HepG2 (cell line): ENCODE data around the gene VARS2. TPM values are rescaled to one million over a fixed set of nuclear protein-coding genes. Genes with fewer than 3 reads are reported as not detected.

Experiments used
- AHDC1 ChIP-seq: sonication (generic); formaldehyde crosslinking; IDR thresholded peaks from 2 replicates; pipeline ENCODE4 v1.5.1; 2020; ENCODE audit warnings: mild to moderate bottlenecking, missing genetic modification reagents, borderline replicate concordance
- ARNT ChIP-seq: fragments of 450-650 bp; IDR thresholded peaks from 2 replicates; pipeline ENCODE4 v1.6.1; 2017
- HOXD1 ChIP-seq: sonication (generic); formaldehyde crosslinking; IDR thresholded peaks from 2 replicates; pipeline ENCODE4 v1.5.0; 2020; ENCODE audit warnings: missing genetic modification reagents
- MIER2 ChIP-seq: IDR thresholded peaks from 2 replicates; pipeline ENCODE4 v1.6.1; 2016; ENCODE audit warnings: missing biosample characterization, missing genetic modification reagents
- MLXIP ChIP-seq: sonication (generic); formaldehyde crosslinking; IDR thresholded peaks from 2 replicates; pipeline ENCODE4 v1.9.0; 2021; ENCODE audit warnings: missing genetic modification reagents, borderline replicate concordance
- NFAT5 ChIP-seq: sonication (generic); formaldehyde crosslinking; IDR thresholded peaks from 2 replicates; pipeline ENCODE4 v1.4.0; 2020; ENCODE audit warnings: missing genetic modification reagents
- NPAS2 ChIP-seq: sonication (generic); formaldehyde crosslinking; IDR thresholded peaks from 2 replicates; pipeline ENCODE4 v1.8.0; 2022; ENCODE audit warnings: mild to moderate bottlenecking, missing genetic modification reagents, borderline replicate concordance
- RFXANK ChIP-seq: IDR thresholded peaks from 2 replicates; pipeline ENCODE4 v1.6.1; 2016
- SMAD9 ChIP-seq: sonication (generic); formaldehyde crosslinking; IDR thresholded peaks from 2 replicates; pipeline ENCODE4 v1.5.1; 2020; ENCODE audit warnings: mild to moderate bottlenecking, missing genetic modification reagents
- ZBTB42 ChIP-seq: sonication (generic); formaldehyde crosslinking; IDR thresholded peaks from 2 replicates; pipeline ENCODE4 v1.5.0; 2020; ENCODE audit warnings: mild to moderate bottlenecking, missing genetic modification reagents
- ZNF234 ChIP-seq: sonication (generic); formaldehyde crosslinking; conservative IDR thresholded peaks from 2 replicates; pipeline ENCODE4 v1.5.1; 2020; ENCODE audit warnings: mild to moderate bottlenecking, missing genetic modification reagents
- ZNF235 ChIP-seq: sonication (generic); formaldehyde crosslinking; IDR thresholded peaks from 2 replicates; pipeline ENCODE4 v1.8.1; 2023; ENCODE audit warnings: mild to moderate bottlenecking, missing genetic modification reagents, borderline replicate concordance
- ZNF747 ChIP-seq: sonication (generic); formaldehyde crosslinking; IDR thresholded peaks from 2 replicates; pipeline ENCODE4 v1.8.1; 2023; ENCODE audit warnings: missing genetic modification reagents, mild to moderate bottlenecking, borderline replicate concordance
- ZNF768 ChIP-seq: sonication (generic); formaldehyde crosslinking; IDR thresholded peaks from 2 replicates; pipeline ENCODE4 v1.4.0; 2020; ENCODE audit warnings: missing genetic modification reagents
- ZNF879 ChIP-seq: sonication (generic); formaldehyde crosslinking; IDR thresholded peaks from 2 replicates; pipeline ENCODE4 v1.8.1; 2023; ENCODE audit warnings: missing genetic modification reagents
- polyA plus RNA-seq, 8 experiments: library from polyadenylated mRNA; depleted of rRNA in 3 of 8; stranded (reverse) in 7 of 8; unstranded in 1 of 8; fragments of >200 nt; fragmentation: Illumina TruSeq in 4 of 8; extraction: Trizol in 4 of 8; gene quantifications; 2 replicates each; pipeline versions ENCODE4 v1.2.1 to v1.2.3, GENCODE V29; 2011 to 2016; ENCODE audit warnings: low read depth in 4 of 8, missing spikeins in 1 of 8, mixed read lengths in 1 of 8; ENCODE audit not compliant: insufficient read depth in 1 of 8
- total RNA-seq, 5 experiments: library from RNA; depleted of rRNA; stranded (reverse); fragments of >200 nt; fragmentation: Illumina TruSeq; extraction: Trizol; gene quantifications; 2 replicates each; pipeline ENCODE4 v1.2.3, GENCODE V29; 2016; ENCODE audit warnings: low read depth in 1 of 5

VARS2 gene
- total and polyA plus RNA-seq, 2 of the 13 experiments (the other 11 are each of a cell fraction or from before 2014, with no cell fraction given): 61.8 to 71.8 TPM

GRCh38 chr6:30907758-30908591 is 6.1 kb upstream of the VARS2 start, which contains the start of gene GTF2H4 (continued):
- TF ChIP-seq AHDC1: peak; percentile 59; the same call in 1 of the 2 replicates
- TF ChIP-seq ZNF235: no peak
- no peak for TF ChIP-seq ARNT
- TF ChIP-seq NFAT5 (CRISPR knock-in tag): no peak
- no peak for TF ChIP-seq MLXIP (CRISPR knock-in tag)
- 0 out of 2 replicates have a peak, but pooled peaks have one; percentile 30 for TF ChIP-seq ZNF234 (CRISPR knock-in tag)
- TF ChIP-seq ZNF879 (CRISPR knock-in tag): 0 out of 2 replicates have a peak, but pooled peaks have one; percentile 63
- TF ChIP-seq RFXANK (CRISPR knock-in tag): 0 out of 2 replicates have a peak, but pooled peaks have one; percentile 49
- TF ChIP-seq HOXD1: peak; percentile 63; the same call in 1 of the 2 replicates
- peak; percentile 76 for TF ChIP-seq ZNF768 (CRISPR knock-in tag)
- TF ChIP-seq ZBTB42: 0 out of 2 replicates have a peak, but pooled peaks have one; percentile 32
- TF ChIP-seq NPAS2 (CRISPR knock-in tag): no peak
- TF ChIP-seq MIER2: peak; percentile 44; the same call in 1 of the 2 replicates
- TF ChIP-seq ZNF747 (CRISPR knock-in tag): peak; percentile 94; the same call in 1 of the 2 replicates
- TF ChIP-seq SMAD9 (CRISPR knock-in tag): peak; percentile 76; the same call in 1 of the 2 replicates
